Stomach (tissue), 9 donors: ENCODE results near the gene CES1. TPM values are rescaled to one million over a fixed set of nuclear protein-coding genes. Genes with fewer than 3 reads are reported as not detected.
"Not testable (repeated sequence)": the region's sequence is repeated elsewhere in the genome, so short reads cannot be mapped to it uniquely, and the experiment has no call there.

Source experiments
- DNase-seq, 2 donors: peaks; one replicate each; pipeline versions ENCODE4 v3.0.0 to v3.0.0-alpha.2; 2013 to 2019
- H3K27ac ChIP-seq, 5 donors: fragments of 200-600 bp in 4 of 5; sonication (generic) in 4 of 5; one replicate each; pipeline ENCODE4 v1.5.1; 2013 to 2019; ENCODE audit warnings: mild to moderate bottlenecking in 1 of 5, moderate library complexity in 1 of 5
- H3K27me3 ChIP-seq, 3 donors: fragments of 200-600 bp; sonication (generic); one replicate each; pipeline ENCODE4 v1.5.1; 2017 to 2019; ENCODE audit warnings: mixed run types in 1 of 3
- H3K36me3 ChIP-seq, 4 donors: fragments of 200-600 bp; sonication (generic); 1 replicate in 3 of 4; 2 replicates in 1 of 4; pipeline ENCODE4 v1.5.1; 2016 to 2019
- H3K4me1 ChIP-seq, 4 donors: fragments of 200-600 bp; sonication (generic); one replicate each; pipeline ENCODE4 v1.5.1; 2016 to 2019
- H3K4me3 ChIP-seq, 4 donors: fragments of 200-600 bp; sonication (generic) in 3 of 4; one replicate each; pipeline ENCODE4 v1.5.1; 2016 to 2019; ENCODE audit warnings: mild to moderate bottlenecking in 1 of 4
- H3K9me3 ChIP-seq, 4 donors: fragments of 200-600 bp; sonication (generic); one replicate each; pipeline ENCODE4 v1.5.1; 2016 to 2019
- CTCF ChIP-seq, 7 experiments: fragments of 450-650 bp in 4 of 7; fragments of 200-600 bp in 3 of 7; sonication (generic) in 3 of 7; IDR thresholded peaks; one replicate each; pipeline ENCODE4 v1.5.1; 2016 to 2019; ENCODE audit warnings: antibody characterized with exemption in 7 of 7, control low read depth in 2 of 7, mild to moderate bottlenecking in 1 of 7
- EP300 ChIP-seq: sonication (generic); formaldehyde crosslinking; IDR thresholded peaks from one replicate; pipeline ENCODE4 v1.6.1; 2017; ENCODE audit warnings: antibody characterized with exemption
- POLR2A ChIP-seq, 4 donors: fragments of 450-650 bp; IDR thresholded peaks; one replicate each; pipeline ENCODE4 v1.6.1; 2016; ENCODE audit warnings: antibody characterized with exemption in 4 of 4, control low read depth in 2 of 4, mild to moderate bottlenecking in 1 of 4, moderate library complexity in 1 of 4
- POLR2AphosphoS5 ChIP-seq, 3 donors: sonication (generic); formaldehyde crosslinking; IDR thresholded peaks; one replicate each; pipeline ENCODE4 v1.6.1; 2016; ENCODE audit warnings: antibody characterized with exemption in 3 of 3
- whole genome bisulfite sequencing, 5 donors: extraction: QIAGEN DNeasy Blood & Tissue Kit in 3 of 5; methylation state at CpG; one replicate each; pipeline versions ENCODE4 v1.1.5 to v1.1.7; 2013 to 2018; 5-methylcytosine and 5-hydroxymethylcytosine counted together
- intact Hi-C: fragments of 100-400 bp; cut with DNase I; formaldehyde crosslinking; loops from one replicate; pipeline ENCODE4 v1.15.1; 2023; ENCODE audit warnings: low total_unique reads
- polyA plus RNA-seq, 3 donors: library from polyadenylated mRNA; stranded (reverse); fragments of 200-250 nt; gene quantifications; one replicate each; pipeline ENCODE4 v1.2.3, GENCODE V29; 2013
- total RNA-seq, 5 donors: library from RNA; depleted of rRNA; stranded (reverse); fragments of >200 nt; gene quantifications; one replicate each; pipeline versions ENCODE4 v1.1.0 to v1.2.3, GENCODE V29; 2014 to 2016
- donor health status: healthy with polysubstance abuse.
- donor health status: Bipolar disorder and iron deficiency.
- donor health status: healthy.

CES1 gene
- total and polyA plus RNA-seq, 8 donors = 2.6 to 173 (median 12.1) TPM; not detected in 1

GRCh38 chr16:55811811-55812210 is 21.1 kb downstream of the CES1 start:
- Histone ChIP-seq H3K36me3 (no peaks in the 10 kb centered on the region), H3K27ac (no peak overlapping the region), H3K4me3 (no peak overlapping the region), H3K4me1 (no peaks in the 10 kb centered on the region), H3K9me3 (no peaks in the 10 kb centered on the region), H3K27me3 (peaks cover 0 to 31% (median 0%) of the 10 kb centered on the region in 3 donors)
- 50 to 69% (median 54%) methylated on average over 4 of the region's 4 CpGs for WGBS, 5 donors
- no peak for TF ChIP-seq POLR2A (IDR thresholded peaks at IDR 0.05)
- no peak for TF ChIP-seq CTCF (IDR thresholded peaks at IDR 0.05)
- TF ChIP-seq EP300 = no peak
- no peak for TF ChIP-seq POLR2AphosphoS5 (IDR thresholded peaks at IDR 0.05)
- intact Hi-C loops = no loop called here
- DNase-seq = no peak

DNA sequence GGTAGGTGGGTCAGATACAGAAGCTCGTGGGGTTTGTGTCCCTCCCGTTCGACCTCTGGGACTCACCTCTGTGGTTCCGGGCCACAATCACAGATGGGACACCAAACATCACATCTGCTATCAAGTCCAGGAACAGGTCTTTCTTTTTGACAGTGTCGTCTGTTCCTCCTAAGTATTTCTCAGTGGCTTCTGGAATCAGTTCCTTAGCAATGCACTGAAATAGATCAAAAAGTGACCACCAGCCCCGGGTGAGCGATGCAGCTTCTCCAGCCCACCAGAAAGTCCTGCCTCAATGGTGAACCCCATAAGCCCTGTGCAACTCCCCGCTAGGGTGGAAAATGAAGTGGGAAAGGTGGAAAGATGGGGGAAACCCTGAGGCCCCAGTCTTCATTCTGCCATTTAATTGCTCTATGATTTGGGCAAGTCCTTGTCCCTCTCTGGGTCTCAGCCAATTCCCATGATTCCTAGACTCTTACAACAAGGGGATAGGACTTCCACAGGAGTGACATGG is 22.4 kb downstream of the CES1 start:
- Histone ChIP-seq H3K4me3 (no peak overlapping the region), H3K9me3 (no peaks in the 10 kb centered on the region), H3K4me1 (no peaks in the 10 kb centered on the region), H3K27ac (no peak overlapping the region), H3K27me3 (peaks cover 0 to 26% (median 0%) of the 10 kb centered on the region in 3 donors), H3K36me3 (no peaks in the 10 kb centered on the region)
- WGBS, 5 donors = 65 to 84% (median 76%) methylated on average over 8 of the region's 8 CpGs
- no peak for TF ChIP-seq POLR2A (IDR thresholded peaks at IDR 0.05)
- TF ChIP-seq POLR2AphosphoS5 (IDR thresholded peaks at IDR 0.05) = no peak
- TF ChIP-seq EP300 = no peak
- TF ChIP-seq CTCF (IDR thresholded peaks at IDR 0.05) = no peak
- intact Hi-C loops = no loop called here
- no peak for DNase-seq

GRCh38 chr16:55809851-55810250 is 23.0 kb downstream of the CES1 start:
- H3K27me3 ChIP-seq = peaks cover 0 to 24% (median 0%) of the 10 kb centered on the region in 3 donors
- H3K27ac ChIP-seq = no peak overlapping the region
- no peaks in the 10 kb centered on the region for H3K9me3 ChIP-seq
- WGBS, 5 donors = 70 to 93% (median 77%) methylated on average over 4 of the region's 4 CpGs
- no peak for DNase-seq
- no peaks in the 10 kb centered on the region for H3K4me1 ChIP-seq
- H3K4me3 ChIP-seq = no peak overlapping the region
- no peaks in the 10 kb centered on the region for H3K36me3 ChIP-seq
- intact Hi-C loops = no loop called here
- no peak for TF ChIP-seq EP300
- TF ChIP-seq POLR2AphosphoS5 (IDR thresholded peaks at IDR 0.05) = no peak
- TF ChIP-seq POLR2A (IDR thresholded peaks at IDR 0.05) = no peak
- no peak for TF ChIP-seq CTCF (IDR thresholded peaks at IDR 0.05)

- Histone ChIP-seq H3K4me3 (no peak overlapping the region), H3K9me3 (no peaks in the 10 kb centered on the region), H3K4me1 (no peaks in the 10 kb centered on the region), H3K27ac (no peak overlapping the region), H3K36me3 (no peaks in the 10 kb centered on the region), H3K27me3 (peaks cover 0 to 22% (median 0%) of the 10 kb centered on the region in 3 donors)
- no peak for TF ChIP-seq EP300
- no peak for TF ChIP-seq POLR2A (IDR thresholded peaks at IDR 0.05)
- no peak for TF ChIP-seq POLR2AphosphoS5 (IDR thresholded peaks at IDR 0.05)
- TF ChIP-seq CTCF (IDR thresholded peaks at IDR 0.05) = no peak
- no peak for DNase-seq
- intact Hi-C loops = no loop called here
- 54 to 66% (median 59%) methylated on average over 5 of the region's 5 CpGs for WGBS, 5 donors
These were observed 23.5 kb downstream of the CES1 start for GRCh38 chr16:55809386-55809785.

DNA sequence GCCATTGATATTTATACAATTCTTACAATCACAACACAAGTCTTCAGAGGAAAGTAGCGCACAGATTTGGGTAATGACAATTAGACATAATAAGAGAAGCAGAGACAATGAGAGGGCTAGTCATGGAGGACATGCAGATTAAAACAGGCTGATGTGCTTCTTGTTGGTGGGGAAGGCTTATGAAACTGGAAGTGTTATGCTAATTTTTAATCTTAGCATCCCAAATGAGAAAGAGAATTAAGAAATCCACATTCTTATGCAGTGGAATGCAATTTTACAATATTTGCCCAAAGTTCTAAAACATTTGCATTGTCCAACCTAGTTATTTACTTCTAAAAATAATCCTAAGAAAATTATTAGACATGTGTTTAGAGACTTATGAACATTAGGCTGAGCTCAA is 24.6 kb downstream of the CES1 start:
- H3K4me3 ChIP-seq, H3K36me3 ChIP-seq, DNase-seq, H3K27ac ChIP-seq, H3K9me3 ChIP-seq, H3K4me1 ChIP-seq, intact Hi-C loops: not testable (repeated sequence)
- peaks cover 0 to 22% (median 0%) of the 10 kb centered on the region in 3 donors for H3K27me3 ChIP-seq
- WGBS, 5 donors = 83 to 95% methylated on average over 1 of the region's 1 CpG; no CpG with 5 or more reads in 3 of the 5 donors

- DNase-seq, H3K4me3 ChIP-seq, H3K27me3 ChIP-seq, H3K36me3 ChIP-seq, H3K27ac ChIP-seq, intact Hi-C loops, H3K4me1 ChIP-seq, H3K9me3 ChIP-seq: not testable (repeated sequence)
- no CpG with 5 or more reads among the region's 6 CpGs for WGBS, 5 donors
These were observed 27.8 kb downstream of the CES1 start for GRCh38 chr16:55805104-55805503.

DNA sequence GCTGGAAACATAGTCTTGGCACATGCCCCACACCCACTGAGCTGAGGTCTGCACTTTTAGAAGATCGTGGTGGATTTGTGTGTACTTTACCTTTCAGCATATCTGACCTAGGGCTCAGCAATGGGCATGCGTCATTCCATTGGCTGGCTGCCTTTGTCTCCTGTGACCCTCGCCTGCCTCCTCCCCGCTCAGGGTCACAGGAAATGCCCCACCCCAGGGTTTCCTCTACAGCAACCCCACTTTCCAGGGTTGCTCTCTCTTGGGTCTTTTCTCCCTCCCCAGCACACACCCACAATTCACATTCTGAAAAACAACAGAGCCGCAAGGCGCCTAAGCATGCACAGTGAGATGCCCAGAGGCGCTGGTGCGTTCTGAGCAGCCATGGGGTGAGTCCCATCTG is 29.2 kb downstream of the CES1 start:
- H3K4me3 ChIP-seq, H3K27me3 ChIP-seq, H3K36me3 ChIP-seq, H3K27ac ChIP-seq, intact Hi-C loops, H3K9me3 ChIP-seq, DNase-seq, H3K4me1 ChIP-seq: not testable (repeated sequence)
- WGBS, 5 donors = no CpG with 5 or more reads among the region's 8 CpGs

- H3K27me3 ChIP-seq, H3K4me3 ChIP-seq, DNase-seq, H3K27ac ChIP-seq, H3K36me3 ChIP-seq, intact Hi-C loops, H3K9me3 ChIP-seq, H3K4me1 ChIP-seq: not testable (repeated sequence)
- no CpG with 5 or more reads among the region's 11 CpGs for WGBS, 5 donors
These were observed 39.9 kb downstream of the CES1 start for GRCh38 chr16:55792934-55793374.
